ENCODE results near the gene KLHL29.

GRCh38 chr2:23618794-23619530 lies 234.0 kb downstream of the KLHL29 start:
- TF ChIP-seq CTCF (IDR thresholded peaks at IDR 0.05; ENCODE audit: low read length) (no peak), EZH2phosphoT487 (IDR thresholded peaks at IDR 0.05; ENCODE audit: low read length) (no peak)
